ENCODE results near the gene ARID1B.

GRCh38 chr6:157251586-157252247 lies 474.5 kb downstream of the ARID1B start:
- TF ChIP-seq CTCF (IDR thresholded peaks at IDR 0.05), result no peak
- no peak for TF ChIP-seq POLR2A (IDR thresholded peaks at IDR 0.05)
